HG02763 (cell line): Measurements from ENCODE around the gene MPP3.
"Not testable (repeated sequence)": the region's sequence is repeated elsewhere in the genome, so short reads cannot be mapped to it uniquely, and the experiment has no call there.

Experiments used
- ATAC-seq: cut with Tn5 transposase; IDR thresholded peaks from one replicate; pipeline ENCODE4 v1.9.1; 2021; ENCODE audit warnings: mild to moderate bottlenecking, moderate library complexity; ENCODE audit not compliant: unreplicated experiment

Gene MPP3

GRCh38 chr17:43812396-43813265 is 20.3 kb downstream of the MPP3 start:
- no peak for ATAC-seq

DNA sequence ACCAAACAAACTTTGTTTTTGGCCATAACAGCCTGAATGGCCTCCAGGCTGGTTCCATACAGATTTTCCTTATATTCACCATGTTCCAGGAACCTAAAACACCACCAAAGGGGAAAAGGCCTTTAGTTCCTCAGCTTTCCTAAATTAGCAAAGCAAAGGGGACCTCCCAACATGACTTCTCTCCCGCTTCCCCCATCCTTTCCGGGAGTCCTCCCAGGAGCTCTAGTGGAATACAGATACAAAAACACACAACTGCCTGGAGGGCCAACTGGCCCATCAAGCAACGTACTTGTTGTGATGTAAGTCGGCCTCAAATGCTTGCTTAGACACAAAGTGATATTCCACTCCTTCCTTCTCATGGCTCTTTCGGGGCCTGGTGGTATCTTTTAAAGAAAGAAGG is 22.1 kb downstream of the MPP3 start:
- ATAC-seq, result no peak

DNA sequence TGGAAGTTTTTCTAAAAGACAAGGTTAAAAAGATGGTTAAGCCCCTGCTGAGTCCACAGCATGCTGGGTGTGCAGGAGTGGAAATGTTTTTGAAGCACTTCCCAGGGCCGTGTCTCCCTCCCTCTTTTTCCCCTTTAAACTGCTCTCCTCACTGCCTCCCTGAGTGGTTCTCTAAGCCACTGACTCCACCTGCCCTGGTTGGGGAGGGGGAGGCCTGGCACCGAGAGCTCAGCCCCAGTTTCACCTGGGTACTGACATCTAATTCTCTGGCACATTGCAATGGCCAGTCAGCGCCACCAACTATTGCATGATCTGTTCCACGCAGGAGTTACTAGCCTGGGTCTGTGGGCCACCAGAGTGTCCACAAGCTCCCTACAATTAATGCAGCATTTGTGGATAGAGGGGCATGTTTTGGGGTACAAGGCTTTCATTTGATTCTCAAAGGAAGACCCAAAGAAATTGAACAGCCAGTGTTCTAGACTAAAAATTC is 22.7 kb downstream of the MPP3 start:
- ATAC-seq, result no peak

GRCh38 chr17:43809121-43809520 is 23.8 kb downstream of the MPP3 start:
- ATAC-seq, result no peak

DNA sequence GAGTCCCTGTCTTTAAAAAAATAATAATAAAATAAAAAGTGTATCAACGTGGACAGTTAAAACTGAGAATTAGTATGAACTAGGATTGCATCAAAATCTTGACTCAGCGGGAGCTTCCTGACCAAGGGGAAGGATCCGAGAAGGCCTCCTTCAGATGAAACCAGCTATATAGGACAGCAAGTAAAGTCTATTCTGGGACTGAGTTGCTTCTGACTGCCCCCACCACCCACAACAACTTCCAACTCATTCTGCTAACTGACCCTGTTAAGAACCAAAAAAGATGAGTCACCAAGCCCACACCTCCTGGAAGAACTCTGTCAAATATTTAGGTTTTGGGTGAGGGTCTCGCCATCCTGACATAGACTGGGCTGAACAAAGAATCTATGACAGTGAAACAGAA is 24.9 kb downstream of the MPP3 start:
- no peak for ATAC-seq

GRCh38 chr17:43805117-43805516 is 27.8 kb downstream of the MPP3 start:
- no peak for ATAC-seq

GRCh38 chr17:43803758-43804157 is 29.2 kb downstream of the MPP3 start:
- ATAC-seq, result no peak

- no peak for ATAC-seq
Measured at GRCh38 chr17:43801844-43802243, 31.1 kb downstream of the MPP3 start.

- ATAC-seq, result no peak
Measured at GRCh38 chr17:43800736-43801135, 32.2 kb downstream of the MPP3 start.

- no peak for ATAC-seq
Measured at GRCh38 chr17:43799047-43799446, 33.9 kb downstream of the MPP3 start.

DNA sequence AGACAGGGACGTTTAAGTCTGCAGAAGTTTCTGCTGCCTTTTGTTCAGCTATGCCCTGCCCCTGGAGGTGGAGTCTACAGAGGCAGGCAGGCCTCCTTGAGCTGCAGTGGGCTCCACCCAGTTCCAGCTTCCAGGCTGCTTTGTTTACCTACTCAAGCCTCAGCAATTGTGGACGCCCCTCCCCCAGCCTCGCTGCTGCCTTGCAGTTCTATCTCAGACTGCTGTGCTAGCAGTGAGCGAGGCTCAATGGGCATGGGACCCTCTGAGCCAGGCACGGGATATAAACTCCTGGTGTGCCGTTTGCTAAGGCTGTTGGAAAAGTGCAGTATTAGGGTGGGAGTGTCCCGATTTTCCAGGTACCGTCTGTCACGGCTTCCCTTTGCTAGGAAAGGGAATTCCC is 34.9 kb downstream of the MPP3 start:
- not testable (repeated sequence) for ATAC-seq

- ATAC-seq, result not testable (repeated sequence)
Measured at GRCh38 chr17:43792668-43793067, 40.3 kb downstream of the MPP3 start.

DNA sequence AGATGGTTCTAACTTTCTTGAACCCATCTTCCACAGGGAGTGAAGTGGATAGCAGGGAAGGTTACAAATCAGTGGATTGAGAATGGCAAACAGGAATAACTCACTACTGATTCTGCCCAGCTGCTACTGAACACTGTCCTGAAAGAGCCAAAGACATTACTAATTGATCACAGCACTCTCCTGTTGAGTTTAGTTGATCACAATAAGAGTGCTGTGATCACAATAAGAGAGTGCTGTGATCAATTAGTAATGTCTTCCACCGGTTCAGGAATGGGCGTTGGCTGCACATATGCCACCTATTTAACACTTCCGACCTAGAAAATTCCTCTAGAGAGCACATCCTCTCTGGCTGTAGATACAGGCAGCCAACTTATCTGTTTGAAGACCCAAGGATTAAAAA is 41.4 kb downstream of the MPP3 start:
- ATAC-seq, result no peak

DNA sequence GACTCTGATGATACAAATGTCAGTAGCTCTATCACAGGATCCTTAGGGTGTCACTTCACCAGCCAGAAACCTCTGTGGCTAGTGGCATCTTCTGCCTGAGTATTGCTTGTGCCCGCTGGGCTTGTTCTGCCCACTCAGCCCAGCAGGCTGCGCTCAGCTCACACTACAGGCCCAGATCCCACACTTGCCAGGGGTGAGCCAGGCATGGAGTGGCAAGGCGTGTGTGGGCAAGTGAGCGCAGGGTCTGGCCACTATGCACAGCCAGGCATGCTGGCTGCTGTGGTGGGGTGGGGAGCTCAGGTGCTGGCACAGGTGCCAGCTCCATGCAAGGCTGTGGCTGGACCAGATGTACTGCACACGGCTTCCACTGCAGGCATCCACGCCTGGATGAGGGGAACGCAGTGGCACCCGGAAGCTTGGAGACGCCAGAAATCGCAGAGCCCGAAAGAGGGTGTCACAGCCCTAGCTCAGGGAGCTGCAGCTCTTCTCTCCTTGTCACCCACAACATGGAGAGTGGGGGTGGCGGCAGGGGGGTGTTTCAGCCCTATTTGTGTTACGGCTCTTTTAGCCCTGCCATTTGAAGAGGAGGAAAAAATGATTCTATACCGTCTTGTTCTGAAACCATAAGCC is 42.5 kb downstream of the MPP3 start:
- ATAC-seq, result no peak

DNA sequence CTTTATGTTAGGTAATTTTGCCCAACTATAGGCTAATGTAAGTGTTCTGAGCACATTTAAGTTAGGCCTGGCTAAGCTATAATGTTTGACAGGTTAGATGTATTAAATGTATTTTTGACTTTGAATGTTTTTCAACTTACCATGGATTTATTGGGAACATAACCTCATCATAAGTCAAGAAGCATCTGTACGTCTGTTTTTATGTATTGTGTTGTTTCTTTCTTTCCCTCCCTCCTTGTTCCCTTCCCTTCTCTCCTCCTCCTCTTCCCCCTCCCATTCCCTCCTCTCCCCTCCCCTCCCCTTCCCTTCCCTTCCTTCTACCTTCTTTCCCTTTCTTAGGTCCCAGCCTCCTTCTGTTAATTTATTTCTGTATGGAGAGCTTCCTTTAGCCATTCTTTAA is 43.5 kb downstream of the MPP3 start:
- ATAC-seq, result no peak

DNA sequence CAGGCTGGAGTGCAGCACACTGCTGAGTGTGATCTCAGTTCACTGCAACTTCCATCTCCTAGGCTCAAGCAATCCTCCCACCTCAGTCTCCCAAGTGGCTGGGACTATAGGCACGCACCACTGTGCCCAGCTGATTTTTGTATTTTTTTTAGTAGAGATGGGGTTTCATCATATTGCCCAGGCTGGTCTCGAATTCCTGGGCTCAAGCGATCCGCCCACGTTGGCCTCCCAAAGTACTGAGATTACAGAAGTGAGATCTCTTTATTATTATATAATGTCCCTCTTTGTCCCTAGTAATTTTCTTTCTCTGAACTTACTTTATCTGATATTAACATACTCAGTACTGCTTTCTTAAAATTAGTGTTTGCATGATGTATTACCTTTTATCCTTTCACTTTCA is 44.4 kb downstream of the MPP3 start:
- no peak for ATAC-seq

- no peak for ATAC-seq
Measured at GRCh38 chr17:43787728-43788127, 45.2 kb downstream of the MPP3 start.

GRCh38 chr17:43784628-43785101 is 48.3 kb downstream of the MPP3 start:
- ATAC-seq, result no peak

- no peak for ATAC-seq
Measured at GRCh38 chr17:43784068-43784467, 48.9 kb downstream of the MPP3 start.

- ATAC-seq, result no peak
Measured at GRCh38 chr17:43782913-43783680, 49.8 kb downstream of the MPP3 start.

- no peak for ATAC-seq
Measured at GRCh38 chr17:43780135-43780534, 52.8 kb downstream of the MPP3 start, which contains the start of gene CFAP97D1. Gene CFAP97D1, plus strand, starts transcription at chr17:43780435. Its CDS starts 28 bp downstream, at chr17:43780463.
